ENCODE data around the gene ZGLP1. TPM values are rescaled to one million over a fixed set of nuclear protein-coding genes. Genes with fewer than 3 reads are reported as not detected.

ZGLP1 gene
- total RNA-seq, 2 donors from 2014 or later = 5.3 TPM; not detected in 1

- DNase-seq (ENCODE audit: low spot score) (no peak), ATAC-seq (ENCODE audit: insufficient number of reproducible peaks, low FRiP score, low read depth) (no peak)
- H3K27me3 ChIP-seq (replicated peaks; ENCODE audit: insufficient read depth) = no peaks in the 10 kb centered on the region
- TF ChIP-seq CTCF (IDR thresholded peaks at IDR 0.05) = no peak
- H3K27ac ChIP-seq = peak overlapping the region; percentile 83 to 96
- H3K36me3 ChIP-seq = peaks cover 28% of the 10 kb centered on the region
- peaks cover 14 to 23% of the 10 kb centered on the region in 2 donors for H3K4me1 ChIP-seq (ENCODE audit: control insufficient read depth in 1 of 2, low read depth in 2 of 2)
- H3K9me3 ChIP-seq = no peaks in the 10 kb centered on the region
- peak overlapping the region; percentile 100 for H3K4me3 ChIP-seq
Measured at GRCh38 chr19:10332158-10332964, 22.7 kb upstream of the ZGLP1 start.

- H3K4me1 ChIP-seq (ENCODE audit: control insufficient read depth in 1 of 2, low read depth in 2 of 2) = peaks cover 14 to 23% of the 10 kb centered on the region in 2 donors
- no peak for TF ChIP-seq CTCF (IDR thresholded peaks at IDR 0.05)
- H3K27me3 ChIP-seq (replicated peaks; ENCODE audit: insufficient read depth) = no peaks in the 10 kb centered on the region
- H3K36me3 ChIP-seq = peaks cover 47% of the 10 kb centered on the region
- no peak overlapping the region for H3K4me3 ChIP-seq
- H3K9me3 ChIP-seq = no peaks in the 10 kb centered on the region
- no peak overlapping the region for H3K27ac ChIP-seq
- DNase-seq (ENCODE audit: low spot score) = no peak
- ATAC-seq (ENCODE audit: insufficient number of reproducible peaks, low FRiP score, low read depth) = no peak
Measured at GRCh38 chr19:10329555-10329954, 19.9 kb upstream of the ZGLP1 start.

- peaks cover 53% of the 10 kb centered on the region for H3K36me3 ChIP-seq
Measured at GRCh38 chr19:10328558-10329429, 19.2 kb upstream of the ZGLP1 start.

GRCh38 chr19:10327793-10328192, 18.2 kb upstream of the ZGLP1 start:
- DNase-seq (ENCODE audit: low spot score) (no peak), ATAC-seq (ENCODE audit: insufficient number of reproducible peaks, low FRiP score, low read depth) (no peak)
- H3K9me3 ChIP-seq = no peaks in the 10 kb centered on the region
- H3K27me3 ChIP-seq (replicated peaks; ENCODE audit: insufficient read depth) = no peaks in the 10 kb centered on the region
- no peak overlapping the region for H3K27ac ChIP-seq
- no peak overlapping the region for H3K4me3 ChIP-seq
- TF ChIP-seq CTCF (IDR thresholded peaks at IDR 0.05) = no peak
- peaks cover 9 to 14% of the 10 kb centered on the region in 2 donors for H3K4me1 ChIP-seq (ENCODE audit: control insufficient read depth in 1 of 2, low read depth in 2 of 2)
- H3K36me3 ChIP-seq = peaks cover 60% of the 10 kb centered on the region

More at GRCh38 chr19:10328558-10329429, 19.2 kb upstream of the ZGLP1 start:
- no peak for DNase-seq (ENCODE audit: low spot score)
- Histone ChIP-seq H3K9me3 (no peaks in the 10 kb centered on the region), H3K4me3 (no peak overlapping the region), H3K4me1 (ENCODE audit: control insufficient read depth in 1 of 2, low read depth in 2 of 2) (peaks cover 9 to 16% of the 10 kb centered on the region in 2 donors), H3K27ac (no peak overlapping the region), H3K27me3 (replicated peaks; ENCODE audit: insufficient read depth) (no peaks in the 10 kb centered on the region)
- no peak for ATAC-seq (ENCODE audit: insufficient number of reproducible peaks, low FRiP score, low read depth)
- no peak for TF ChIP-seq CTCF (IDR thresholded peaks at IDR 0.05)

GRCh38 chr19:10325732-10326131, 16.1 kb upstream of the ZGLP1 start:
- no peak for DNase-seq (ENCODE audit: low spot score)
- Histone ChIP-seq H3K27me3 (replicated peaks; ENCODE audit: insufficient read depth) (no peaks in the 10 kb centered on the region), H3K27ac (no peak overlapping the region), H3K4me3 (no peak overlapping the region), H3K36me3 (peaks cover 79% of the 10 kb centered on the region), H3K4me1 (ENCODE audit: control insufficient read depth in 1 of 2, low read depth in 2 of 2) (no peaks in the 10 kb centered on the region), H3K9me3 (no peaks in the 10 kb centered on the region)
- no peak for TF ChIP-seq CTCF (IDR thresholded peaks at IDR 0.05)
- ATAC-seq (ENCODE audit: insufficient number of reproducible peaks, low FRiP score, low read depth) = no peak

Data from thoracic aorta (tissue), 2 donors.